Tibial nerve (tissue), 4 donors: Measurements from ENCODE around the gene CHKA.

Experiments
- EP300 ChIP-seq, 2 donors: sonication (generic); formaldehyde crosslinking; IDR thresholded peaks; one replicate each; pipeline ENCODE4 v1.6.1; 2017; ENCODE audit warnings: antibody characterized with exemption in 2 of 2, mild to moderate bottlenecking in 1 of 2
- POLR2A ChIP-seq, 2 donors: fragments of 450-650 bp; IDR thresholded peaks; one replicate each; pipeline ENCODE4 v1.6.1; 2017; ENCODE audit warnings: antibody characterized with exemption in 2 of 2, mild to moderate bottlenecking in 2 of 2, moderate library complexity in 2 of 2
- TF ChIP-seq, protein P1 (sequence below), 5 experiments: fragments of 200-600 bp in 3 of 5; fragments of 450-650 bp in 2 of 5; sonication (generic) in 3 of 5; IDR thresholded peaks; one replicate each; pipeline ENCODE4 v1.5.1; 2016 to 2019; ENCODE audit warnings: antibody characterized with exemption in 5 of 5, mild to moderate bottlenecking in 3 of 5, moderate library complexity in 2 of 5

DNA sequence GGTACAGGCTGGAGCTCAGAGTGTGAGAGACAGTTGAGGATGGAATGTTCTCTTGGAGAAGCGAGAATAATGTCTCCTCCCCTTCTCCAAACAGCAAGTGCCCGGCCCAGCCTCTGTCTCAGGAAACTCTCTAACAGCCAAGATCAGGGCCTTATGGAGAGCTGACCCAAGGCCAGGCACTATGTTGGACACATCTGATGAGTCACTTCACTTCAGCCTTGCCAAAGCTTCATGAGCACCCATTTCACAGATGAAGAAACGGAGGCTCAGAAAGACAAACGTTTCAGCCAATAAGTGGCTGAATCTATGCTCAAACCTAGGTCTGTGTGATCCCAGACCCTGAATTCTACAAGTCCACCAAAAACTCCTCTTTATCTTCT is 22.1 kb upstream of the CHKA start:
- TF ChIP-seq, protein P1, sequence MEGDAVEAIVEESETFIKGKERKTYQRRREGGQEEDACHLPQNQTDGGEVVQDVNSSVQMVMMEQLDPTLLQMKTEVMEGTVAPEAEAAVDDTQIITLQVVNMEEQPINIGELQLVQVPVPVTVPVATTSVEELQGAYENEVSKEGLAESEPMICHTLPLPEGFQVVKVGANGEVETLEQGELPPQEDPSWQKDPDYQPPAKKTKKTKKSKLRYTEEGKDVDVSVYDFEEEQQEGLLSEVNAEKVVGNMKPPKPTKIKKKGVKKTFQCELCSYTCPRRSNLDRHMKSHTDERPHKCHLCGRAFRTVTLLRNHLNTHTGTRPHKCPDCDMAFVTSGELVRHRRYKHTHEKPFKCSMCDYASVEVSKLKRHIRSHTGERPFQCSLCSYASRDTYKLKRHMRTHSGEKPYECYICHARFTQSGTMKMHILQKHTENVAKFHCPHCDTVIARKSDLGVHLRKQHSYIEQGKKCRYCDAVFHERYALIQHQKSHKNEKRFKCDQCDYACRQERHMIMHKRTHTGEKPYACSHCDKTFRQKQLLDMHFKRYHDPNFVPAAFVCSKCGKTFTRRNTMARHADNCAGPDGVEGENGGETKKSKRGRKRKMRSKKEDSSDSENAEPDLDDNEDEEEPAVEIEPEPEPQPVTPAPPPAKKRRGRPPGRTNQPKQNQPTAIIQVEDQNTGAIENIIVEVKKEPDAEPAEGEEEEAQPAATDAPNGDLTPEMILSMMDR (IDR thresholded peaks at IDR 0.05) = no peak
- TF ChIP-seq EP300 (IDR thresholded peaks at IDR 0.05) (no peak), POLR2A (IDR thresholded peaks at IDR 0.05) (no peak)
